Measurements from ENCODE around the gene SNHG17. TPM values are rescaled to one million over a fixed set of nuclear protein-coding genes. Genes with fewer than 3 reads are reported as not detected.

The SNHG17 gene
- total and polyA plus RNA-seq, 9 of the 15 experiments (the other 6 are each of a cell fraction or from before 2014, with no cell fraction given): 29.8 to 106 (median 57.7) TPM

GRCh38 chr20:38446441-38447209 lies 11.5 kb upstream of the SNHG17 start (continued):
- TF ChIP-seq ARID4B (CRISPR knock-in tag; IDR thresholded peaks at IDR 0.05) (peak; percentile 76), SOX6 (IDR thresholded peaks at IDR 0.05) (peak; percentile 76), SNAPC5 (CRISPR knock-in tag; IDR thresholded peaks at IDR 0.05) (no peak), BCL6 (CRISPR knock-in tag; IDR thresholded peaks at IDR 0.05) (no peak), BMI1 (IDR thresholded peaks at IDR 0.05; ENCODE audit: low read length) (peak; percentile 51; the same call in 1 of the 2 replicates), MCM2 (IDR thresholded peaks at IDR 0.05; ENCODE audit: low read depth) (no peak), SMAD3 (CRISPR knock-in tag; conservative IDR thresholded peaks at IDR 0.05) (no peak; the same call in 1 of the 2 replicates), DPF2 (IDR thresholded peaks at IDR 0.05) (0 out of 2 replicates have a peak, but pooled peaks have one; percentile 22), PHF21A (IDR thresholded peaks at IDR 0.05; ENCODE audit: borderline replicate concordance, low read depth) (peak; percentile 33; the same call in 1 of the 2 replicates), ZNF133 (CRISPR knock-in tag; IDR thresholded peaks at IDR 0.05) (no peak), ERF (CRISPR knock-in tag; IDR thresholded peaks at IDR 0.05) (no peak), E2F6 (IDR thresholded peaks at IDR 0.05; ENCODE audit: borderline replicate concordance in 1 of 2, extremely low read depth in 1 of 2, insufficient read depth in 1 of 2, insufficient read length in 1 of 2, low read depth in 1 of 2, low read length in 1 of 2, poor library complexity in 1 of 2, severe bottlenecking in 1 of 2) (peak; percentile 40 to 54), RUNX1 (IDR thresholded peaks at IDR 0.05; ENCODE audit: low read depth) (no peak), RBM22 (IDR thresholded peaks at IDR 0.05; ENCODE audit: low read depth, low read length, poor library complexity, severe bottlenecking) (peak; percentile 44), GMEB1 (CRISPR knock-in tag; IDR thresholded peaks at IDR 0.05) (peak; percentile 73), POLR2A (conservative IDR thresholded peaks at IDR 0.05) (peak; percentile 97), EHMT2 (IDR thresholded peaks at IDR 0.05) (no peak), NR3C1 (CRISPR knock-in tag; IDR thresholded peaks at IDR 0.05) (no peak), EP400 (IDR thresholded peaks at IDR 0.05) (peak; percentile 95)

Data from K562 (cell line).